ENCODE data around the gene NEK6.

NEK6 gene

GRCh38 chr9:124326378-124326777 lies 68.6 kb downstream of the NEK6 start:
- no peak for DNase-seq

GRCh38 chr9:124327491-124327890 lies 69.7 kb downstream of the NEK6 start:
- DNase-seq: no peak

- no peak for DNase-seq
These were observed 70.5 kb downstream of the NEK6 start for GRCh38 chr9:124328285-124328684.

DNA sequence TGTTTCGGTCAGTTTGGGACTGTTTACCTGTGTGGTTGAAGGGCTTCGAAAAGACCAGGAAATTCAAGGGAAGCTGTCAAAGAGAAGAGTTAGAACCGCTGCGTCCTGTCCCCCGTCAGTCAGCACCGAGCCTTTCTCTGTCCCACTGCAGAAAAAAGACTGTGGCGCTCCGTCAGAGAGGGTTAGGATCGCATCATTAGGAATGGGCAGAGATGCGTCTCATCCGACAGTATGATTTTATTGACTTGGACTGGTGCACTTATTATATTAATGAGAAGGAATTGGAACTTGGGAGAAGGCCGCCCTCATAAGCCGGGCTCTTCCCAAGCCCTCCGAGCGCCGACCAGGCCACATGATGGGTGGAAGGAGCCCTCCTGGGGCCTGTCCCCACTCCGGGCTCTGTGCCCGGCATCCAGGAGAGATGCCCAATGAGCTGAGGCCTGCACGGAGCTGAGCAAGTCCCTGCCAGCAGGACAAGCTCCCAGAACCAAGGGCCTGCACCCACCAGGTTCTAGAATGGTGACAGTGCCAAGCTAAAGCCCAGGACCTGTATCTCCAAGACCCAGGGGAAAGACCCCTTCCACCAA lies 71.5 kb downstream of the NEK6 start:
- no peak for DNase-seq

DNA sequence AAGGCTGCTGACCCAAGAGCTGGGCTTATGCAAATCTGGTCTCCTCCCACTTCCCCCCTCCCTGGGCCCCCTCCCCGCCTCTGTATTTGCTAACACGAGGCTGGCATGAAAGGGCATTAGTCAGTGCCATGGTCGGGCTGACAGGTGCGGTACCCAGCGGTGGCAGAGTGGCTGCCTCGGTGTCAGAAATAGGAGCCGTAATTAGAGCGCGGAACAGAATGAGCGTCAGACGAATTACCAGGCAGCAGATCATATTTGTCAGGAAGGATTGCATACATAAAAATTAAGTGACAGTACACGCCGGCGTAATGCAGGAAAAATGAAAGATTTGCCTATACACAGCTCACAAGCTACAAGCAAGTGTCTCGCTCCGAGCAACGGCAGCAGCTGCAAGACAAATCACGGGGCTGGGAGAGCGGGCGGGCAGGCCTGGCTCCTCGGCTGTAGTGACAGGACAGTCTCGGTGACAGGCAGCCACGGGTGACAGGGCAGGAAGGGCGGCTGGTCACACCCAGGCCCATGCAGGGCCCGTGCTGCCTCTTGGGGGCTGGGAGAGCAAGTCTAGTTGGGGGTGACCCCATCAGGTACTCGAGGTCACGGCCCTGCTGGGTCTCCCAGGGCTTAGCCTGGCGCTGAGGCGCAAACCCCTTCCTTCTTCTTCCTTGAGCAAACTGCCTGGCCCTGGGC lies 72.4 kb downstream of the NEK6 start:
- DNase-seq: no peak

DNA sequence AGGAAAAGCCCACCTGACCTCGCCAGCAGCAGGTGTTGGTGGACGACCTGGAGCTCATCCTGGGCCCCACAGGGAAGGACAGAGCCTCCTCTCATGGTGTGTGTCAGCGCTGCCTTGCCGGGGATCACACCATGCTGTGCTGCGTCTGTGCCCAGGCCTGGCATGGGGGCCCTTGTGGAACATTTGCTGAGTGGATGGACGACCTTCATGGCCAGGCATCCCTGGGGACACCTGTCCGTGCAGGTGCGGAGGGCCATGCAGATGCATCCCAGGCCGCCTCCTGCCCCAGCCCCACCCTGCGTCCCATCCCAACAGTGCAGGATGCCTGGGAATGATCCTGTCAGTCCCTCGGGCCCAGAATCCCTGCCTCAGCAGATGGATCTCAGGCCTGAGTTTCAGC lies 73.8 kb downstream of the NEK6 start:
- DNase-seq: no peak

- DNase-seq: no peak
These were observed 74.8 kb downstream of the NEK6 start for GRCh38 chr9:124332361-124333202.

DNA sequence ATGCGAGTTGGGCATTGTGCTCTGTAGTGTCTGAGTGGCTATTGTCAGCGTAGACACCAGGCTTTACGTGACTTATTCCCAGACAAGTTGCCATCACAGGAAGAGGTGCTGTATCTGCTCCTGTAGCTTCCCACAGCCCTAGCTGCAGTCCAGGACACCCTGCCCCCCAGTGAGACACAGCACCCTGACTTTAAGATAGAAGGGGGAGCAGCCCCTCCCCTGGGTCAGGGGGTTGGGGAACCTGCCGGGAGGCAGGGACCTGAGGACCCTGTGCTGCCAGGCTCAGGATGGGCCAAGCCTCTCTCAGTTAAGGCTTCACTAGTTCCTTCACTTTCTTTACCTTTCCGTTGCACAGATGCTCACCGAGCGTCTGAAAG lies 75.4 kb downstream of the NEK6 start:
- DNase-seq: no peak

GRCh38 chr9:124334568-124335319 lies 77.0 kb downstream of the NEK6 start:
- DNase-seq: no peak

- DNase-seq: no peak
These were observed 77.6 kb downstream of the NEK6 start for GRCh38 chr9:124335320-124335707.

DNA sequence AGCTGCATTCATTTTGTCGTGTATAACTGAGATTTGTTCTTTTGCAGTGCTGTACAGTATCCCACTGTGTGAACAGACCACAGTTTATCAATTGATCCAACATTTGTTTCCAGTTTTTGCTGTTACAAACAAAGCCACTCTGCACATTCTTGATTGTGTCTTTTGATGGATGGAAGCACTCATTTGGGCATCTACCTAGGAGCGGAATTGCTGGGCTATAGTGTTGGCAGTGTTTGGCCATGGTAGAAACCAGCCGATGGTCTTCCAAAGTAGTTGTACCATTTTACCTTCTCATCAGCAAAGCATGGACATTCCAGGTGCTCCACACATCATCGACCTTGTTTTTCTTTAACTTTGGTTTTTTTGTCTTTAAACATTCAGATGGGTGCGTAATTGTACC lies 79.8 kb downstream of the NEK6 start:
- DNase-seq: no peak

DNA sequence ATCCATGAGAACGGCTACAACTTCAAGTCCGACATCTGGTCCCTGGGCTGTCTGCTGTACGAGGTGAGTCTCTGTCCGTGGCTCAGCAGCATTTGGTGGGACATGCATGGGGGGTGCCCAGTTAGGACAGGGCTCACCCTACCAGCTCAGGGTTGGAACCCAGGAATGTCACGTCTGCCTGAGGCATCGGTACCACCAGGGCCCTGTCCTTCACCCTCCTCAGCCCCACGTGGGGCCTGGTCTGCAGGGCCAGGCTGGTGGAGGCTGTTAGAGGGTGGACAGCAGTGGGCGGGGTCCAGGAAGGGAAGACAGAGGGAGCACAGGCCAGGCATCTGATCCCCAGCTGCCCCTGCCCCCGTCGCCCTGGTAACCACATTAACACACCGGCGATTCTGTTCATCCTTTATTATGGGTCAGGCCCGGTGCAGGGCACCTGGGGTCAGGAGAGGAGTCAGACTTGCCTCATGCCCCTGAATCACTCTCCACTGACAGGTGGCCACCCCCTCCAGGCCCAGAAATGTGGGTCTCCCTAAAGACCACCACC lies 81.9 kb downstream of the NEK6 start:
- no peak for DNase-seq

DNA sequence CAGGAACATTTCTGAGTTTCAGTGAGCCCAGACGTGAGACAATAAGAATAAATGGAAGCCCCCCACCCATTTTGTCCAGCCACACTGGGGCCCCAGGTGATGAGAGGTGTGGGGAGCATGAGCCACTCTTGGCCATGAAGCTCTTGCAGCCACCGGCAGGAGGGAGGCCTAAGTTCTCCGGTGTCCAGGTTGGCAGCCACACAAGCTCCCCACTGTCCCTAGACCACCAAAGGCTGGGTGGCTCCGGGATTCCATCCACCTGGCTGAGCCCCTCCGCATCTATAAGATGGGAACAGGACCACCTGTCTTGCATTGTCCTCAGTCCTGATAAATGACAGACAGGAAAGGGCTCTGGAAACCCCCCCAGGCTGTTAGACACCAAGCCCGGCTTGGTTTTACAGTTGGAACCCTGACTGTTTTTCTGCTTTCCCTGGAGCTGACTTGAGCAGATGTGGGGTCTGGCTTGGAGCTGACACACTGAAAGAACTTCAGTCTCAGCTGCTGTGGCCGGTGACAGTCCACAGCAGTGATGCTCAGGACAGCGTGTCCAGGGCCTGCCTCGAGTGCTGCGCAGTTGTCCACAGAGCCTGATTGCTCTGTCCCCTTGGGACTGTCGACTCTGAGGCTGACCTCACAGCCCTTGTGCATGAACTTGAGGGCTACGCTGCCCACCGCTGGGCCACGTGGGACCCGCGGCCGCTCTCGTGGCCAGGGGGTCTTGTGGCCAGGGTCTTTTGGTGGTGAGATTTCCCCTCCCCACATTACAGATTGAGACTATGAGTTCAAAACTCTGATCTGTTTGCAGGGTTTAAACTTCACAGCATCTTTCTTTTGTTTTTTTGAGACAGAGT lies 82.7 kb downstream of the NEK6 start:
- no peak for DNase-seq

GRCh38 chr9:124341455-124342170 lies 83.9 kb downstream of the NEK6 start:
- no peak for DNase-seq

GRCh38 chr9:124342402-124342775 lies 84.6 kb downstream of the NEK6 start:
- no peak for DNase-seq

DNA sequence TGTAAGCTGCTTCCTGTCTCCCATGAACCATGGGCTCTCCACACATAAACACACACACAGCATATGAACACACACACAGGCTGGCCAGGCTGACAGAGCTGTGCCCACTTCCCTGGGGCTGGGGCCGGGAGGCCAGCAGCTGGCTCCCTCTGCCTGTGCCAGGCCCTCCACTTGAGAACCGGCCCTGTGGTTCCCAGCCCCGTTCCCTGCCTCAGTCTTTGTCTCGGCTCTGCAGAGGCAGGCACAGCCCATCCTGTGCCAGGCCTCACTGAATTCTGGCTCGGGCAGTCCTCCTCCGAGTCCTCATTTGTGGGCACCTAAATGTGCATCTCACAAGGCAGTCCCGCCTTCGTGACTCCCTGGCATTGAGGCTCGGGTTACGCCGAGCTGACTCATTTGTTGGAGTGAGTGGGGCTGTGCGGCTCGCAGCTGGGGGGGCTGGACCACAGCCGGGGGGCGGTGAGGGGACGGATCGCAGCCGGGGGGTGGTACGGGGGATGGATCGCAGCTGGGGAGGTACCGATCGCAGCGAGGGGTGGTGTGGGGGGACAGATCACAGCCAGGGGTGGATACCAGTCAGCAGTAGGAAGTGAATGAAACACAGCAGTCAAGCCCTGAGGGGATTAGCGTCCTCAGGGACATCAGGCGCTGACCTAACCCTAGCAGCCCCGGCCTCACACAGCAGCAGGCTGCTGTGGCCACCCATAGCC lies 85.2 kb downstream of the NEK6 start:
- no peak for DNase-seq

DNA sequence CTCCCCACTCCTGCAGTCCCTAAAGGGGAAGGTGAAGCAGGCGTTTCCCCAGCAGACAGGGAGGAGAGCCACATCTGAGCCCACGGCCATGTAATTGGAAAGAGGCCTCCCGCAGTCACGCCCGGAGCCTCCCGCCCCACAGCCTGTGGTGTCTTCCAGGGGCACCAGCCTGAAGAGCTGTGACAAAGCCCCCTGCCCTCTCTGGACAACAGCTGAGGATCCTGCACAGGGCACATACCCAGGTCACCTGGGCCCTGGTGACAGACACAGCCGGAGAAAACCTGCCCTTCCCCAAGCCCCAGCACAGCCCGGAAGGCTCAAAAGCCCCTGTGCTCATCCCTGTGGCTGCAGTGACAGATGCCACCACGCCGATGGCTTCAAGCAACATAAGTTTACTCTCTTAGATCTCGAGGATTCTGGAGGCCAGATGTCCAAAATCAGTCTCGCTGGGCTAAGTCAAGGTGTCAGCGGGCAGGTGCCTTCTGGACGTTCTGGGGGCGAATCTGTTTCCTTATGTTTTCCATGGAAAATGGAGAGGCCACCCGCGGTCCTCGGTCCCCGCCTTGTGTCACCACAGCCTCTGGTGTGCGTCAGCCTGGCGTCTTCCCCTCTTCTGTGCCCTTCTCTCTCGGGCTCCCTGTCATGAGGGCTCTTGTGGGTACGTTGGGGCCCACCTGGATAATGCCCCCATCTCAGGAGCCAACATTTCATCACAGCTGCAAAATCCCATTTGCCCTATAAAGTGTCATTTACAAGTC lies 86.0 kb downstream of the NEK6 start:
- DNase-seq: no peak

GRCh38 chr9:124344291-124345050 lies 86.7 kb downstream of the NEK6 start:
- no peak for DNase-seq

GRCh38 chr9:124345063-124345462 lies 87.3 kb downstream of the NEK6 start:
- DNase-seq: no peak
